Esophagus muscularis mucosa (tissue), 3 donors: ENCODE results near the gene PRKCD.

Experiments
- EP300 ChIP-seq: sonication (generic); formaldehyde crosslinking; IDR thresholded peaks from one replicate; pipeline ENCODE4 v1.6.1; 2017; ENCODE audit warnings: antibody characterized with exemption
- TF ChIP-seq, protein P1 (sequence below), 3 experiments: fragments of 200-600 bp in 2 of 3; fragments of 450-650 bp in 1 of 3; sonication (generic) in 2 of 3; IDR thresholded peaks; one replicate each; pipeline ENCODE4 v1.5.1; 2017 to 2019; ENCODE audit warnings: antibody characterized with exemption in 3 of 3, mild to moderate bottlenecking in 2 of 3, moderate library complexity in 1 of 3

DNA sequence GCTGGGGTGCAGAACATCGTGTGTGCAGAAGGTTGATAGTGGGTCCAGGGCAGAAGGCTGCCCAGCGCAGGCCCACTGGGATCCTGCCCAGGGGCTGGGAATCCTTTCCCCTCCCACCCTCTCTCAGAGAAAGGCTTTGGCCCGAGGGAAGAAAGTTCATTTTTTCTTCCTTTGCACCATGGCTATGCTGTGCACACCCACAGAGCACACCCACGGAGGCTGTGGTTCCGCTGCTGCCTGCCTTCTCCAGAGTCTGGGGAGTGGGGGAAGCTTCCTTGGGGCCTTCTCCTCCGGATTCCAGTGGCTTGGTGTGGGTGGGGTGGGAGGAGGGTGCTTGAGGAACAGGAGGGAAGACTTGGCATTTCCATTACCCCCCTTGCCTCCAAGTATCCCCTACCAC lies 7.0 kb upstream of the PRKCD start:
- TF ChIP-seq, protein P1, sequence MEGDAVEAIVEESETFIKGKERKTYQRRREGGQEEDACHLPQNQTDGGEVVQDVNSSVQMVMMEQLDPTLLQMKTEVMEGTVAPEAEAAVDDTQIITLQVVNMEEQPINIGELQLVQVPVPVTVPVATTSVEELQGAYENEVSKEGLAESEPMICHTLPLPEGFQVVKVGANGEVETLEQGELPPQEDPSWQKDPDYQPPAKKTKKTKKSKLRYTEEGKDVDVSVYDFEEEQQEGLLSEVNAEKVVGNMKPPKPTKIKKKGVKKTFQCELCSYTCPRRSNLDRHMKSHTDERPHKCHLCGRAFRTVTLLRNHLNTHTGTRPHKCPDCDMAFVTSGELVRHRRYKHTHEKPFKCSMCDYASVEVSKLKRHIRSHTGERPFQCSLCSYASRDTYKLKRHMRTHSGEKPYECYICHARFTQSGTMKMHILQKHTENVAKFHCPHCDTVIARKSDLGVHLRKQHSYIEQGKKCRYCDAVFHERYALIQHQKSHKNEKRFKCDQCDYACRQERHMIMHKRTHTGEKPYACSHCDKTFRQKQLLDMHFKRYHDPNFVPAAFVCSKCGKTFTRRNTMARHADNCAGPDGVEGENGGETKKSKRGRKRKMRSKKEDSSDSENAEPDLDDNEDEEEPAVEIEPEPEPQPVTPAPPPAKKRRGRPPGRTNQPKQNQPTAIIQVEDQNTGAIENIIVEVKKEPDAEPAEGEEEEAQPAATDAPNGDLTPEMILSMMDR (IDR thresholded peaks at IDR 0.05) = no peak
- TF ChIP-seq EP300 = no peak
